Loucy (cell line): ENCODE measurements around the gene FCGR2B.
"Not testable (repeated sequence)": the region's sequence is repeated elsewhere in the genome, so short reads cannot be mapped to it uniquely, and the experiment has no call there.

Experiments
- EZH2phosphoT487 ChIP-seq: fragments of 200-600 bp; IDR thresholded peaks from 2 replicates; pipeline ENCODE4 v1.6.1; 2018; ENCODE audit warnings: antibody characterized with exemption, mild to moderate bottlenecking, moderate library complexity, borderline replicate concordance
- TF ChIP-seq, protein P1 (sequence below): fragments of 200-600 bp; sonication (generic); conservative IDR thresholded peaks from 2 replicates; pipeline ENCODE4 v1.5.1; 2014; ENCODE audit warnings: mild to moderate bottlenecking, antibody characterized with exemption, low read length

DNA sequence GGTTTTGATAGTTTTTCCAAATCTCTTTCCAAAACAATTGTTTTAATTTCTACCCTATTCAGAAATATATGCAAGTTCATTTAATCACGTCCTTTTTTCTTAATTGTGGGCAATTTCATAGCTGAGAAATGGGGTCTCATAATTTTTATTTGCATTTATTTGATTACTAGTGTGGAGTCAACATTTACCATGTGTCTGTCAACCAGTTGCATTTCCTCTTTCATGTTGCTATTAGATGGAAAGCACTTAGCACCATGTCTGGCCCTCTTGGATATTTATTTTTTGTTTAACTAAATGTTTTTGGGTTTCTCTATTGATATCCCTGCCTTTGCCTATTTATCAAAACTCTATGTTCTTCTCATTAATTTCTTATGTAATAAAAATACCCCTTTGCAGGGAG lies 18.1 kb upstream of the FCGR2B start:
- TF ChIP-seq, protein P1, sequence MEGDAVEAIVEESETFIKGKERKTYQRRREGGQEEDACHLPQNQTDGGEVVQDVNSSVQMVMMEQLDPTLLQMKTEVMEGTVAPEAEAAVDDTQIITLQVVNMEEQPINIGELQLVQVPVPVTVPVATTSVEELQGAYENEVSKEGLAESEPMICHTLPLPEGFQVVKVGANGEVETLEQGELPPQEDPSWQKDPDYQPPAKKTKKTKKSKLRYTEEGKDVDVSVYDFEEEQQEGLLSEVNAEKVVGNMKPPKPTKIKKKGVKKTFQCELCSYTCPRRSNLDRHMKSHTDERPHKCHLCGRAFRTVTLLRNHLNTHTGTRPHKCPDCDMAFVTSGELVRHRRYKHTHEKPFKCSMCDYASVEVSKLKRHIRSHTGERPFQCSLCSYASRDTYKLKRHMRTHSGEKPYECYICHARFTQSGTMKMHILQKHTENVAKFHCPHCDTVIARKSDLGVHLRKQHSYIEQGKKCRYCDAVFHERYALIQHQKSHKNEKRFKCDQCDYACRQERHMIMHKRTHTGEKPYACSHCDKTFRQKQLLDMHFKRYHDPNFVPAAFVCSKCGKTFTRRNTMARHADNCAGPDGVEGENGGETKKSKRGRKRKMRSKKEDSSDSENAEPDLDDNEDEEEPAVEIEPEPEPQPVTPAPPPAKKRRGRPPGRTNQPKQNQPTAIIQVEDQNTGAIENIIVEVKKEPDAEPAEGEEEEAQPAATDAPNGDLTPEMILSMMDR = not testable (repeated sequence)
- TF ChIP-seq EZH2phosphoT487 = not testable (repeated sequence)
